KMS-11 (cell line): ENCODE results near the gene DNAH17.

ENCODE experiments used
- H2AFZ ChIP-seq: fragments of 200-600 bp; sonication (generic); 2 replicates; pipeline ENCODE4 v1.6.1; 2016; ENCODE audit warnings: antibody characterized with exemption, mixed run types, low read depth
- H3K27ac ChIP-seq: fragments of 200-600 bp; sonication (generic); 2 replicates; pipeline ENCODE4 v1.6.1; 2016; ENCODE audit warnings: mild to moderate bottlenecking, mixed run types
- H3K27me3 ChIP-seq: fragments of 200-600 bp; sonication (generic); 2 replicates; pipeline ENCODE4 v1.6.1; 2017; ENCODE audit warnings: mild to moderate bottlenecking, low read depth, mixed run types, moderate library complexity; ENCODE audit not compliant: insufficient read depth
- H3K36me3 ChIP-seq: fragments of 200-600 bp; sonication (generic); 2 replicates; pipeline ENCODE4 v1.6.1; 2017; ENCODE audit warnings: mild to moderate bottlenecking, mixed run types; ENCODE audit not compliant: insufficient read depth
- H3K4me1 ChIP-seq: fragments of 200-600 bp; sonication (generic); 2 replicates; pipeline ENCODE4 v1.6.1; 2016; ENCODE audit warnings: mild to moderate bottlenecking, low read depth, mixed run types; ENCODE audit not compliant: poor library complexity, severe bottlenecking
- H3K4me2 ChIP-seq: fragments of 200-600 bp; sonication (generic); 2 replicates; pipeline ENCODE4 v1.7.0; 2016; ENCODE audit warnings: mild to moderate bottlenecking, mixed run types
- H3K4me3 ChIP-seq: fragments of 200-600 bp; sonication (generic); IDR thresholded peaks from 2 replicates; pipeline ENCODE4 v1.6.1; 2017; ENCODE audit warnings: low read depth, low read length, mixed read lengths; ENCODE audit not compliant: insufficient read depth
- H3K79me2 ChIP-seq: fragments of 200-600 bp; sonication (generic); 2 replicates; pipeline ENCODE4 v1.6.1; 2016; ENCODE audit warnings: low read depth, mixed run types; ENCODE audit not compliant: insufficient read depth
- H3K9ac ChIP-seq: fragments of 200-600 bp; sonication (generic); 2 replicates; pipeline ENCODE4 v1.6.1; 2016; ENCODE audit warnings: mild to moderate bottlenecking, mixed run types
- H4K20me1 ChIP-seq: fragments of 200-600 bp; sonication (generic); 2 replicates; pipeline ENCODE4 v1.6.1; 2016; ENCODE audit warnings: mild to moderate bottlenecking, mixed run types; ENCODE audit not compliant: insufficient read depth
- CTCF ChIP-seq: fragments of 200-600 bp; sonication (generic); conservative IDR thresholded peaks from 2 replicates; pipeline ENCODE4 v1.6.1; 2017; ENCODE audit warnings: low read depth, mild to moderate bottlenecking, antibody characterized with exemption, low read length, moderate library complexity, mixed read lengths

Gene DNAH17

GRCh38 chr17:78422267-78422605, 155.0 kb downstream of the DNAH17 start:
- H3K4me2 ChIP-seq: no peak overlapping the region; the same call in 1 of the 2 replicates
- no peaks in the 10 kb centered on the region; the same call in 1 of the 2 replicates for H3K36me3 ChIP-seq
- H3K27ac ChIP-seq: no peak overlapping the region
- H4K20me1 ChIP-seq: no peaks in the 10 kb centered on the region
- TF ChIP-seq CTCF: peak; percentile 61; the same call in 1 of the 2 replicates
- no peak overlapping the region for H3K4me3 ChIP-seq
- H3K4me1 ChIP-seq: peaks cover 5% of the 10 kb centered on the region
- no peak overlapping the region for H2AFZ ChIP-seq
- H3K27me3 ChIP-seq: no peaks in the 10 kb centered on the region
- H3K9ac ChIP-seq: no peak overlapping the region
- no peaks in the 10 kb centered on the region; the same call in 1 of the 2 replicates for H3K79me2 ChIP-seq

- Histone ChIP-seq H3K4me2 (no peak overlapping the region; the same call in 1 of the 2 replicates), H3K4me3 (no peak overlapping the region), H2AFZ (no peak overlapping the region), H3K36me3 (no peaks in the 10 kb centered on the region; the same call in 1 of the 2 replicates), H3K27me3 (no peaks in the 10 kb centered on the region), H4K20me1 (no peaks in the 10 kb centered on the region), H3K79me2 (no peaks in the 10 kb centered on the region; the same call in 1 of the 2 replicates), H3K4me1 (peaks cover 5% of the 10 kb centered on the region), H3K9ac (no peak overlapping the region), H3K27ac (no peak overlapping the region)
- TF ChIP-seq CTCF: peak; percentile 96
Measured at GRCh38 chr17:78421534-78422266, 155.5 kb downstream of the DNAH17 start.

GRCh38 chr17:78421084-78421533, 156.1 kb downstream of the DNAH17 start:
- Histone ChIP-seq H3K9ac (no peak overlapping the region), H3K27me3 (no peaks in the 10 kb centered on the region), H3K27ac (no peak overlapping the region), H3K4me1 (peaks cover 5% of the 10 kb centered on the region), H4K20me1 (no peaks in the 10 kb centered on the region), H3K36me3 (no peaks in the 10 kb centered on the region; the same call in 1 of the 2 replicates), H3K4me3 (no peak overlapping the region), H2AFZ (no peak overlapping the region), H3K4me2 (no peak overlapping the region), H3K79me2 (no peaks in the 10 kb centered on the region; the same call in 1 of the 2 replicates)
- no peak for TF ChIP-seq CTCF

- Histone ChIP-seq H3K9ac (no peak overlapping the region), H3K79me2 (no peaks in the 10 kb centered on the region; the same call in 1 of the 2 replicates), H3K27ac (no peak overlapping the region), H3K4me3 (no peak overlapping the region), H4K20me1 (no peaks in the 10 kb centered on the region), H3K4me2 (no peak overlapping the region), H2AFZ (no peak overlapping the region), H3K4me1 (peaks cover 5% of the 10 kb centered on the region), H3K27me3 (no peaks in the 10 kb centered on the region), H3K36me3 (no peaks in the 10 kb centered on the region; the same call in 1 of the 2 replicates)
- TF ChIP-seq CTCF: no peak
Measured at GRCh38 chr17:78419970-78420815, 157.0 kb downstream of the DNAH17 start.
